GM23248 (cell line): ENCODE measurements around the gene SPAG7. TPM values are rescaled to one million over a fixed set of nuclear protein-coding genes. Genes with fewer than 3 reads are reported as not detected.
"Not testable (repeated sequence)": the region's sequence is repeated elsewhere in the genome, so short reads cannot be mapped to it uniquely, and the experiment has no call there.

Experiments
- DNase-seq: peaks from one replicate; pipeline ENCODE4 v3.0.0-alpha.2; 2015
- H2AFZ ChIP-seq: fragments of 200-600 bp; sonication (generic); 2 replicates; pipeline ENCODE4 v1.6.1; 2016; ENCODE audit warnings: antibody characterized with exemption
- H3F3A ChIP-seq: fragments of 200-600 bp; sonication (generic); 2 replicates; pipeline ENCODE4 v1.6.1; 2016; ENCODE audit warnings: mild to moderate bottlenecking, antibody characterized with exemption, mixed run types; ENCODE audit not compliant: insufficient read depth
- H3K27ac ChIP-seq: fragments of 200-600 bp; sonication (generic); 2 replicates; pipeline ENCODE4 v1.5.1; 2016; ENCODE audit warnings: mild to moderate bottlenecking
- H3K27me3 ChIP-seq: fragments of 200-600 bp; sonication (generic); replicated peaks from 2 replicates; pipeline ENCODE4 v1.6.1; 2016; ENCODE audit warnings: mild to moderate bottlenecking; ENCODE audit not compliant: insufficient read depth
- H3K36me3 ChIP-seq: fragments of 200-600 bp; sonication (generic); 2 replicates; pipeline ENCODE4 v1.6.1; 2016; ENCODE audit warnings: low read depth, mild to moderate bottlenecking
- H3K4me1 ChIP-seq: fragments of 200-600 bp; sonication (generic); 2 replicates; pipeline ENCODE4 v1.6.1; 2016; ENCODE audit warnings: mild to moderate bottlenecking; ENCODE audit not compliant: insufficient read depth
- H3K4me2 ChIP-seq: fragments of 200-600 bp; sonication (generic); one replicate; pipeline ENCODE4 v1.6.1; 2016; ENCODE audit warnings: mild to moderate bottlenecking; ENCODE audit not compliant: unreplicated experiment
- H3K4me3 ChIP-seq: fragments of 200-600 bp; sonication (generic); 2 replicates; pipeline ENCODE4 v1.5.1; 2016; ENCODE audit warnings: mild to moderate bottlenecking
- H3K79me2 ChIP-seq: fragments of 200-600 bp; sonication (generic); 2 replicates; pipeline ENCODE4 v1.6.1; 2016; ENCODE audit warnings: mild to moderate bottlenecking; ENCODE audit not compliant: insufficient read depth
- H3K9ac ChIP-seq: fragments of 200-600 bp; sonication (generic); 2 replicates; pipeline ENCODE4 v1.6.1; 2016; ENCODE audit warnings: mild to moderate bottlenecking
- H3K9me2 ChIP-seq: fragments of 200-600 bp; sonication (generic); 2 replicates; pipeline ENCODE4 v1.6.1; 2016; ENCODE audit warnings: mixed run types, mild to moderate bottlenecking, moderate library complexity; ENCODE audit not compliant: insufficient read depth
- H3K9me3 ChIP-seq: fragments of 200-600 bp; sonication (generic); one replicate; pipeline ENCODE4 v1.6.1; 2017; ENCODE audit warnings: low read depth
- H4K20me1 ChIP-seq: fragments of 200-600 bp; sonication (generic); 2 replicates; pipeline ENCODE4 v1.6.0; 2016; ENCODE audit not compliant: insufficient read depth
- EZH2 ChIP-seq: fragments of 200-600 bp; sonication (generic); IDR thresholded peaks from 2 replicates; pipeline ENCODE4 v1.6.1; 2018; ENCODE audit warnings: antibody characterized with exemption, mild to moderate bottlenecking; ENCODE audit not compliant: insufficient read depth, poor library complexity, severe bottlenecking
- EZH2phosphoT487 ChIP-seq: fragments of 200-600 bp; sonication (generic); IDR thresholded peaks from 2 replicates; pipeline ENCODE4 v1.6.1; 2018; ENCODE audit warnings: antibody characterized with exemption, moderate library complexity, mild to moderate bottlenecking, low read depth; ENCODE audit not compliant: insufficient read depth
- WGBS, 2 experiments: methylation state at CpG; one replicate each; pipeline ENCODE4 v1.1.6; 2015 to 2017; ENCODE audit warnings: low lambda C conversion rate in 2 of 2, low coverage in 1 of 2; ENCODE audit errors: missing lambda C conversion rate in 2 of 2; 5-methylcytosine and 5-hydroxymethylcytosine counted together
- in situ Hi-C: fragments of 300-500 bp; cut with MboI; formaldehyde crosslinking; loops from 2 replicates; pipeline ENCODE4 v1.15.0; 2020
- microRNA-seq: library from miRNA; unstranded; fragments of <30 nt; microRNA quantifications from one replicate; pipeline ENCODE4, GENCODE V29; 2016; ENCODE audit warnings: borderline number of aligned reads
- polyA plus RNA-seq: library from polyadenylated mRNA; unstranded; fragments of >200 nt; fragmentation: Nextera tagmentation; extraction: Ambion mirVana; gene quantifications from 2 replicates; pipeline ENCODE4 v1.2.1, GENCODE V29; 2016
- small RNA-seq: library from RNA; depleted of rRNA; stranded (forward); fragments of <200 nt; gene quantifications from one replicate; pipeline ENCODE3, GENCODE V24; 2014; ENCODE audit warnings: low read depth, low replicate concordance
- total RNA-seq: library from RNA; depleted of rRNA; stranded (reverse); fragments of >200 nt; shearing (Covaris generic); gene quantifications from 2 replicates; pipeline ENCODE4 v1.2.3, GENCODE V29; 2014; rRNA removed

The SPAG7 gene
- total and polyA plus RNA-seq, 2 experiments from 2014 or later, result 39.1 to 97.7 TPM

GRCh38 chr17:4919511-4920047, 48.0 kb downstream of the SPAG7 start:
- in situ Hi-C loops, result loop anchor here (10.0 kb wide), 1 partner anchor 135 kb away; no protein-coding TSS in a partner anchor
- no peaks in the 10 kb centered on the region for H3K27me3 ChIP-seq
- H3K79me2 ChIP-seq, result no peaks in the 10 kb centered on the region
- no peak overlapping the region for H3K9ac ChIP-seq
- 49 to 50% methylated on average over 8 of the region's 8 CpGs for WGBS, 2 experiments
- peak overlapping the region; percentile 5 for H3K4me2 ChIP-seq
- no peaks in the 10 kb centered on the region for H3K36me3 ChIP-seq
- H3K27ac ChIP-seq, result no peak overlapping the region
- no peak overlapping the region for H3K4me3 ChIP-seq
- DNase-seq, result no peak
- no peaks in the 10 kb centered on the region for H4K20me1 ChIP-seq
- H2AFZ ChIP-seq, result 0 out of 2 replicates have a peak overlapping the region, but pooled peaks have one; percentile 9
- H3K4me1 ChIP-seq, result peaks cover 14% of the 10 kb centered on the region
- no peaks in the 10 kb centered on the region for H3K9me2 ChIP-seq
- H3K9me3 ChIP-seq, result no peaks in the 10 kb centered on the region
- H3F3A ChIP-seq, result 0 out of 2 replicates have a peak, but pooled peaks cover 7% of the 10 kb centered on the region
- TF ChIP-seq EZH2, result no peak
- no peak for TF ChIP-seq EZH2phosphoT487

DNA sequence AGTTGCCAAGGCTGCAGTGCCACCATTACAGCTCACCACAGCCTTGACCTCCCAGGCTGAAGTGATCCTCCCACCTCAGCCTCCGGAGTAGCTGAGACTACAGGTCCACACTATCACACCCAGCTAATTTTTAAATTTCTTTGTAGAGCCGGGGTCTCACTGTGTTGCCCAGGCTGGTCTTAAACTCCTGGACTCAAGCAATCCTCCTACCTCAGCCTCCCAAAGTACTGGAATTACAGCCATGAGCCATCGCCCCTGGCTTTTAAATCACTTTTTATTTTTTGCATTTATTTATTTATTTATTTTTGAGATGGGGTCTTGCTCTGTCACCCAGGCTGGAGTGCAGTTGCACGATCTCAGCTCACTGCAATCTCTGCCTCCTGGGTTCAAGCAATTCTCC, 53.1 kb downstream of the SPAG7 start:
- H3K36me3 ChIP-seq, H3K27ac ChIP-seq, DNase-seq, H4K20me1 ChIP-seq, H3K9me3 ChIP-seq, H3K9me2 ChIP-seq, H3K4me2 ChIP-seq, H3K79me2 ChIP-seq, H3K27me3 ChIP-seq, H2AFZ ChIP-seq, H3K9ac ChIP-seq, H3K4me1 ChIP-seq, H3F3A ChIP-seq, H3K4me3 ChIP-seq: not testable (repeated sequence)
- in situ Hi-C loops, result loop anchor here (10.0 kb wide), 1 partner anchor 140 kb away; no protein-coding TSS in a partner anchor
- WGBS, 2 experiments, result 63 to 65% methylated on average over 4 of the region's 4 CpGs

DNA sequence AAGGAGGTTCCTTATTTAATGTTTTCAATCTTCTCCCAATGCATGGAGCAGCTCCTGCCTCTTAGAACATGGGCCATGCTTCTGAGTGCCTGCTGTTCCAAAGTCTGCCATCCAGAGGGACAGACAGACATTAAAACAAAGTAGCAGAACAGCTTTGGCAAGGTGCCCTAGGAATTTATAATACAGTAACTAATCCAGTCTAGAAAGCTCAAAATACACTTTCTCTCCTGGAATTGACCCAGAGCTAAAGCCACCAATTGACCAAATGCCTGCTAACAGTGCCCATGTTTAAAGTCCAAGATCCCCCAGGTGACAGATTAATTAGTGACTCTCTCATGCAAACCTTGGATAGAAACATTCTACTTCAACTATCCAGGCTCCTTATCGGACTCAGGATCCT, 53.6 kb downstream of the SPAG7 start:
- no peak overlapping the region for H3K4me3 ChIP-seq
- H3K27me3 ChIP-seq, result no peaks in the 10 kb centered on the region
- H3K79me2 ChIP-seq, result no peaks in the 10 kb centered on the region
- no peaks in the 10 kb centered on the region for H3F3A ChIP-seq
- no peaks in the 10 kb centered on the region; the same call in 1 of the 2 replicates for H3K4me1 ChIP-seq
- no peak for TF ChIP-seq EZH2phosphoT487
- no peak for TF ChIP-seq EZH2
- in situ Hi-C loops, result loop anchor here (10.0 kb wide), 1 partner anchor 141 kb away; no protein-coding TSS in a partner anchor
- H2AFZ ChIP-seq, result no peak overlapping the region
- H3K9ac ChIP-seq, result no peak overlapping the region
- no peak overlapping the region for H3K4me2 ChIP-seq
- H3K9me2 ChIP-seq, result no peaks in the 10 kb centered on the region
- no peaks in the 10 kb centered on the region for H3K9me3 ChIP-seq
- peak; percentile 32 for DNase-seq
- H3K36me3 ChIP-seq, result no peaks in the 10 kb centered on the region
- no peak overlapping the region for H3K27ac ChIP-seq
- 58 to 66% methylated on average over 1 of the region's 1 CpG for WGBS, 2 experiments
- H4K20me1 ChIP-seq, result no peaks in the 10 kb centered on the region

Small RNA genes lying within 50 kb of the gene (microRNA-seq; reads per million reads assigned to microRNA genes)
- gene MIR6864 (not detected), gene MIR6865 (not detected)

Small RNA genes lying within 50 kb of the gene (small RNA-seq; reads per million reads assigned to genes)
- gene MIR6864 (not detected), gene MIR6865 (not detected)

Other genes starting within 250 kb of the SPAG7 start
- 14.4 and 16.9 TPM in 2 replicates for gene MED11, start 236.4 kb downstream of the SPAG7 start, total RNA-seq
- 26.9 and 27.4 TPM in 2 replicates for gene MED11, start 236.4 kb downstream of the SPAG7 start, polyA plus RNA-seq
- gene ZMYND15, start 228.0 kb downstream of the SPAG7 start, total RNA-seq, result 0.32 and 0.89 TPM in 2 replicates
- 0.16 TPM in 1 of 2 replicates, not detected in the other for gene ZMYND15, start 228.0 kb downstream of the SPAG7 start, polyA plus RNA-seq
- gene CXCL16, start 227.9 kb downstream of the SPAG7 start, total RNA-seq, result 1.6 and 2.5 TPM in 2 replicates
- gene CXCL16, start 227.9 kb downstream of the SPAG7 start, polyA plus RNA-seq, result 4.1 TPM in 2 replicates
- gene TM4SF5, start 195.9 kb downstream of the SPAG7 start, total RNA-seq, result not detected in 2 replicates
- not detected in 2 replicates for gene TM4SF5, start 195.9 kb downstream of the SPAG7 start, polyA plus RNA-seq
- not detected in 2 replicates for gene VMO1, start 181.5 kb downstream of the SPAG7 start, total RNA-seq
- 0.63 and 0.93 TPM in 2 replicates for gene VMO1, start 181.5 kb downstream of the SPAG7 start, polyA plus RNA-seq
- gene GLTPD2, start 178.9 kb downstream of the SPAG7 start, total RNA-seq, result 2.2 TPM in 1 of 2 replicates, not detected in the other
- gene GLTPD2, start 178.9 kb downstream of the SPAG7 start, polyA plus RNA-seq, result 0.50 and 0.61 TPM in 2 replicates
- gene PSMB6, start 171.7 kb downstream of the SPAG7 start, total RNA-seq, result 92.1 and 148 TPM in 2 replicates
- 308 and 315 TPM in 2 replicates for gene PSMB6, start 171.7 kb downstream of the SPAG7 start, polyA plus RNA-seq
- gene PLD2, start 160.7 kb downstream of the SPAG7 start, total RNA-seq, result 20.9 and 22.0 TPM in 2 replicates
- 11.9 and 12.3 TPM in 2 replicates for gene PLD2, start 160.7 kb downstream of the SPAG7 start, polyA plus RNA-seq
- gene MINK1, start 134.5 kb downstream of the SPAG7 start, total RNA-seq, result 31.5 and 34.5 TPM in 2 replicates
- gene MINK1, start 134.5 kb downstream of the SPAG7 start, polyA plus RNA-seq, result 21.0 and 24.2 TPM in 2 replicates
- 3.8 and 8.8 TPM in 2 replicates for gene C17orf107, start 68.3 kb downstream of the SPAG7 start, total RNA-seq
- 2.7 and 3.9 TPM in 2 replicates for gene C17orf107, start 68.3 kb downstream of the SPAG7 start, polyA plus RNA-seq
- gene CHRNE, start 64.7 kb downstream of the SPAG7 start, total RNA-seq, result 0.13 and 0.86 TPM in 2 replicates
- gene CHRNE, start 64.7 kb downstream of the SPAG7 start, polyA plus RNA-seq, result 0.63 and 0.84 TPM in 2 replicates
- gene GP1BA, start 35.5 kb downstream of the SPAG7 start, total RNA-seq, result not detected in 2 replicates
- gene GP1BA, start 35.5 kb downstream of the SPAG7 start, polyA plus RNA-seq, result 0.18 TPM in 1 of 2 replicates, not detected in the other
- 68.5 and 131 TPM in 2 replicates for gene SLC25A11, start 27.8 kb downstream of the SPAG7 start, total RNA-seq
- gene SLC25A11, start 27.8 kb downstream of the SPAG7 start, polyA plus RNA-seq, result 71.4 and 73.2 TPM in 2 replicates
- gene RNF167, start 27.5 kb downstream of the SPAG7 start, total RNA-seq, result 19.8 and 31.7 TPM in 2 replicates
- gene RNF167, start 27.5 kb downstream of the SPAG7 start, polyA plus RNA-seq, result 34.2 and 36.6 TPM in 2 replicates
- gene PFN1, start 19.3 kb downstream of the SPAG7 start, total RNA-seq, result 621 and 886 TPM in 2 replicates
- 2,247 and 2,282 TPM in 2 replicates for gene PFN1, start 19.3 kb downstream of the SPAG7 start, polyA plus RNA-seq
- gene ENO3, start 16.7 kb downstream of the SPAG7 start, total RNA-seq, result 0.38 and 1.2 TPM in 2 replicates
- gene ENO3, start 16.7 kb downstream of the SPAG7 start, polyA plus RNA-seq, result 3.2 and 4.1 TPM in 2 replicates
- 4.8 and 10.1 TPM in 2 replicates for gene CAMTA2, start 19.9 kb upstream of the SPAG7 start, total RNA-seq
- gene CAMTA2, start 19.9 kb upstream of the SPAG7 start, polyA plus RNA-seq, result 26.5 and 28.8 TPM in 2 replicates
- 0.32 and 1.0 TPM in 2 replicates for gene INCA1, start 29.7 kb upstream of the SPAG7 start, total RNA-seq
- gene INCA1, start 29.7 kb upstream of the SPAG7 start, polyA plus RNA-seq, result 0.51 and 1.2 TPM in 2 replicates
- 72.7 and 85.2 TPM in 2 replicates for gene KIF1C, start 30.1 kb upstream of the SPAG7 start, total RNA-seq
- 38.5 and 39.8 TPM in 2 replicates for gene KIF1C, start 30.1 kb upstream of the SPAG7 start, polyA plus RNA-seq
- gene SLC52A1, start 67.6 kb upstream of the SPAG7 start, total RNA-seq, result 0.22 TPM in 1 of 2 replicates, not detected in the other
- gene SLC52A1, start 67.6 kb upstream of the SPAG7 start, polyA plus RNA-seq, result not detected in 2 replicates
- 1.5 and 1.9 TPM in 2 replicates for gene ZFP3, start 110.7 kb upstream of the SPAG7 start, total RNA-seq
- gene ZFP3, start 110.7 kb upstream of the SPAG7 start, polyA plus RNA-seq, result 1.8 and 2.0 TPM in 2 replicates
- gene ZNF232, start 144.1 kb upstream of the SPAG7 start, total RNA-seq, result 5.2 and 6.1 TPM in 2 replicates
- gene ZNF232, start 144.1 kb upstream of the SPAG7 start, polyA plus RNA-seq, result 3.8 and 5.2 TPM in 2 replicates
- gene USP6, start 148.2 kb upstream of the SPAG7 start, total RNA-seq, result not detected in 2 replicates
- gene USP6, start 148.2 kb upstream of the SPAG7 start, polyA plus RNA-seq, result 0.25 and 0.30 TPM in 2 replicates
- gene ZNF594, start 224.1 kb upstream of the SPAG7 start, total RNA-seq, result 5.1 and 6.2 TPM in 2 replicates
- 2.2 and 3.1 TPM in 2 replicates for gene ZNF594, start 224.1 kb upstream of the SPAG7 start, polyA plus RNA-seq